Lower leg skin (tissue), 4 donors: Measurements from ENCODE around the gene PPP2R5B. TPM values are rescaled to one million over a fixed set of nuclear protein-coding genes. Genes with fewer than 3 reads are reported as not detected.

Source experiments
- DNase-seq, 2 donors: peaks; one replicate each; pipeline ENCODE4 v3.0.0-alpha.2; 2019; ENCODE audit warnings: low spot score in 2 of 2
- H3K4me3 ChIP-seq: fragments of 200-600 bp; sonication (generic); 2 replicates; pipeline ENCODE4 v1.5.1; 2017; ENCODE audit warnings: mild to moderate bottlenecking, low read depth; ENCODE audit not compliant: poor library complexity, severe bottlenecking
- POLR2A ChIP-seq, 2 donors: fragments of 450-650 bp; IDR thresholded peaks; one replicate each; pipeline ENCODE4 v1.6.1; 2016 to 2017; ENCODE audit warnings: antibody characterized with exemption in 2 of 2, mild to moderate bottlenecking in 1 of 2, moderate library complexity in 1 of 2
- WGBS, 2 donors: methylation state at CpG; one replicate each; pipeline ENCODE4 v1.1.5; 2018; 5-methylcytosine and 5-hydroxymethylcytosine counted together
- intact Hi-C: fragments of 100-400 bp; cut with DNase I; formaldehyde crosslinking; loops from one replicate; pipeline ENCODE4 v1.15.0; 2023; ENCODE audit warnings: low total_unique reads
- total RNA-seq, 4 donors: library from RNA; depleted of rRNA; stranded (reverse); fragments of >200 nt; gene quantifications; one replicate each; pipeline ENCODE4 v1.1.0, GENCODE V29; 2016
- TF ChIP-seq, protein P1 (sequence below), 3 donors: fragments of 450-650 bp; IDR thresholded peaks; one replicate each; pipeline ENCODE4 v1.5.1; 2016; ENCODE audit warnings: antibody characterized with exemption in 3 of 3, mild to moderate bottlenecking in 3 of 3, moderate library complexity in 2 of 3

PPP2R5B gene
- total RNA-seq, 4 donors from 2014 or later = 21.8 to 43.6 (median 34.0) TPM

DNA sequence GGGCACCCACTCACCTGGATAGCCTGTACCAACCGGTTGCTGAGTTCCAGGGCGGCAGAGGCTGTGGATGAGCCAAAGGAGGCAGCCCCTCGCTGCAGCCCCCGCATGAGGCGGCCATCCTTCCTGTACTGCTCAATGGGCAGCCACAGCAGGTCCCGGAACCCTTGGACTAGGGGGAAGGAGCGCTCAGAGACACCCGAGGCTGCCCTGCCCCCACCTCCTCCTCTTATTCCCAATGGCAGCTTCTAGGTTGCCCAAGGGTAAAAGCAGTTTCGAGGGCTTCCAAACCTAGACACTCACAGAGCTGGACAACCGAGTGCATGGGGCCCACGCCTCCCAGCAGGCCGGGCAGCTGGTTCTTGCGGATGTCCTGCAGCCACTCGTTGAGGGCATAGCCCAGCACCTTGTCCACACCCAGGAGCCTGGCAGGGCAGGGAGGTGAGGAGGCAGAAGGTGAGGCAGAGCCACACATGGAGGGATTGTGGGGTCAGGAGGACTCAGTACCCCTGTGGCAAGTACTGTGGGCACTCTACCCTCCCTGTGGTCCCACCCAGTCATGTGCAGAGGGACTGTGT is 28.0 kb upstream of the PPP2R5B start:
- intact Hi-C loops = no loop called here
- no peak for DNase-seq
- 72 to 90% methylated on average over 12 to 14 of the region's 14 CpGs for WGBS, 2 donors
- TF ChIP-seq, protein P1, sequence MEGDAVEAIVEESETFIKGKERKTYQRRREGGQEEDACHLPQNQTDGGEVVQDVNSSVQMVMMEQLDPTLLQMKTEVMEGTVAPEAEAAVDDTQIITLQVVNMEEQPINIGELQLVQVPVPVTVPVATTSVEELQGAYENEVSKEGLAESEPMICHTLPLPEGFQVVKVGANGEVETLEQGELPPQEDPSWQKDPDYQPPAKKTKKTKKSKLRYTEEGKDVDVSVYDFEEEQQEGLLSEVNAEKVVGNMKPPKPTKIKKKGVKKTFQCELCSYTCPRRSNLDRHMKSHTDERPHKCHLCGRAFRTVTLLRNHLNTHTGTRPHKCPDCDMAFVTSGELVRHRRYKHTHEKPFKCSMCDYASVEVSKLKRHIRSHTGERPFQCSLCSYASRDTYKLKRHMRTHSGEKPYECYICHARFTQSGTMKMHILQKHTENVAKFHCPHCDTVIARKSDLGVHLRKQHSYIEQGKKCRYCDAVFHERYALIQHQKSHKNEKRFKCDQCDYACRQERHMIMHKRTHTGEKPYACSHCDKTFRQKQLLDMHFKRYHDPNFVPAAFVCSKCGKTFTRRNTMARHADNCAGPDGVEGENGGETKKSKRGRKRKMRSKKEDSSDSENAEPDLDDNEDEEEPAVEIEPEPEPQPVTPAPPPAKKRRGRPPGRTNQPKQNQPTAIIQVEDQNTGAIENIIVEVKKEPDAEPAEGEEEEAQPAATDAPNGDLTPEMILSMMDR (IDR thresholded peaks at IDR 0.05) = no peak
- TF ChIP-seq POLR2A (IDR thresholded peaks at IDR 0.05) = no peak
- no peak overlapping the region for H3K4me3 ChIP-seq

DNA sequence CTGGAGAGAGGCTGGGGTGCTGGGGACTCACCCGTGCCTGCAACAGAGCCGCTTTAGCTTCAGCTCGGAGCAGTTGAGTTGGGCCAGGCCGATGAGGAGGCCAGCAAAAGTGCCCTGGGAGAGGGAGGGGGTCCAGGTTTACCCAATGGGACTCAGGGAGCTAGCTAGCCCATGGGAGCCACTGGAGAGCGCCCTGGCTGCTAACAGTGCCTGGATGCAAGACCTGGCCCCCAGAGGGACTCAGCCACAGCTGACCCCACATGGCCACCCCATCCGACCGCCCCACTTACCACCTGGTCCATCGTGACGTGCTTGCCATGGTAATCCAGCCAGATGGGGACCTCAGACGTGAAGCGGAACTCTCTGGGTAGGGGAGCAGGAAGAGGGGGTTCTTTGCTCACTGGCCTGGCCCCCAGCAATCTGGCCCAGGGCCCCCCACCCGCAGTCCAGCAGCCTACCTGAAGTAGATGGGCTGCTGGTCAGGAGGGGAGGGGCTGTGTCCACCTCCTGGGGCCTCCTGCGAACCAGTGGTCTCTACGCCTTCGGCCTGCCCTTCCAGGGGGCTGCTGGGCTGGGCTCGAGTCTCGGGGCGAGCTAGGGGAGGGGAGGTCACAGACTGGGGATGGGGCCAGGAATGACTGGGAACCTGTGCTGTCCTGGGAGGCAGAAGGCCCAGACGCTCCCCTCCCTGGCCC is 27.0 kb upstream of the PPP2R5B start:
- intact Hi-C loops = no loop called here
- TF ChIP-seq POLR2A (IDR thresholded peaks at IDR 0.05) = no peak
- TF ChIP-seq, protein P1 (IDR thresholded peaks at IDR 0.05) = no peak
- WGBS, 2 donors = 91% methylated on average over 11 to 19 of the region's 19 CpGs
- no peak for DNase-seq
- H3K4me3 ChIP-seq = no peak overlapping the region

DNA sequence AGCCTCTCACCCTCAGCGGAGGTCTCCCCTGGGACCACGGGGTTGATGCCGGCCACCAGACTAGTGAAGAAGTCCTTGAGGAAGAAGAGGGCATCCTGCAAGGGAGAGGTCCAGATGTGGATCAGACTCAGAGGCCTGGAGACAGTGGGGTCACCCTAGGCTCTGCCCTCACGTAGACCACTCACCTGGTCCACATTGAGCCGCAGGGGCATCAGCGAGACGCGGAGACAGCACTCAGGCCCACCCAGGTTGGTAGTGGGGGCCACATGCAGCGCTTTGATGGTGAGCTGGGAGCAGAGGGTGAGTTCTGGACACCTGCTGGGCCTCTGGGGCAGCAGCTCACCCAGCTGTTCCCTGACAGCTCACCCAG is 26.4 kb upstream of the PPP2R5B start:
- TF ChIP-seq, protein P1 (IDR thresholded peaks at IDR 0.05) = no peak
- TF ChIP-seq POLR2A (IDR thresholded peaks at IDR 0.05) = no peak
- intact Hi-C loops = no loop called here
- no peak overlapping the region for H3K4me3 ChIP-seq
- DNase-seq = no peak
- 92 to 94% methylated on average over 9 of the region's 9 CpGs for WGBS, 2 donors

DNA sequence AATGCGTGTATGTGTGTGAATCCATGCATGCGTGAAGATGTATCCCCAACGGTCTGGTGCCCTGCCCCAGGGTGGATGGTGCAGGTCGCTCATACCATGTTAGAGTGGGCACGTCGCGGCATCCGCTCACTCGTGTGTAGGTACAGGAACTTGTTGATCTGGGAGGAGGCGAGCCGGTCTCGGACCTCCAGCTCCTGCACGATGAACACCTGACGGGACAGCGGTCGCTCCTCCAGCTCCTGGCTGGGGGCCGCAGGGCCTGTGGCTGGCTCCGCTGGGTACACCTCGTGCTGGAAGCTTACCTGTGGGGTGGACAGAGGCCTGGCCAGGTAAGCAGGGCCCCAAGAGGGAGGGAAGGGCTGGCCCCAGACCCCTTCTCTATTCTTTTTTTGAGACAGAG is 25.9 kb upstream of the PPP2R5B start:
- no peak overlapping the region for H3K4me3 ChIP-seq
- WGBS, 2 donors = 94 to 95% methylated on average over 19 of the region's 19 CpGs
- intact Hi-C loops = no loop called here
- TF ChIP-seq, protein P1 (IDR thresholded peaks at IDR 0.05) = no peak
- no peak for TF ChIP-seq POLR2A (IDR thresholded peaks at IDR 0.05)
- DNase-seq = no peak

DNA sequence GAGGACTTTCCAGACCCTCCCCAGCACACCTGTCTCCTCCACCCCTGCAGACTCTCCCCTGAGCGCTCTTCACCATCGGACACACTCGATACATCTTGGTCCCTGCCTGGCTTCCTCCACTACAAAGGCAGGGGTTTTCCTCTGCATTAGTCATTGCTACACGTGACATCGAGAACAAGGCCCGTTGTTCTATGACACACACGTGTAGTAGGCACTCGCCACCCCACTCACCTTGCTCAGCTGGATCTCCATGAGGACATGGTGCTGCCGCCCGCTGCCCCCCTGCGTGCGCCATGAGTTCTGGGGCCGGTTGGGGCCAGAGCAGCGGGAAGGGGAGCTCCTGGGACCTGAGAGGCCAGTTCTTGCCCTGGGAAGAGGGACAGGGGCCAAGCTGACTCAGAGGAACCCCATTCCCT is 24.2 kb upstream of the PPP2R5B start:
- 70 to 81% methylated on average over 14 of the region's 14 CpGs for WGBS, 2 donors
- no peak overlapping the region for H3K4me3 ChIP-seq
- TF ChIP-seq, protein P1 (IDR thresholded peaks at IDR 0.05) = no peak
- TF ChIP-seq POLR2A (IDR thresholded peaks at IDR 0.05) = no peak
- intact Hi-C loops = loop anchor here (2.0 kb wide), 1 partner anchor 75 kb away; no protein-coding TSS in a partner anchor
- no peak for DNase-seq
